ENCODE data around the gene FKBP8.
A peak's percentile ranks its signal among the peaks of the same experiment; 100 is the strongest.
"Not testable (repeated sequence)": the region's sequence is repeated elsewhere in the genome, so short reads cannot be mapped to it uniquely, and the experiment has no call there.

The FKBP8 gene

DNA sequence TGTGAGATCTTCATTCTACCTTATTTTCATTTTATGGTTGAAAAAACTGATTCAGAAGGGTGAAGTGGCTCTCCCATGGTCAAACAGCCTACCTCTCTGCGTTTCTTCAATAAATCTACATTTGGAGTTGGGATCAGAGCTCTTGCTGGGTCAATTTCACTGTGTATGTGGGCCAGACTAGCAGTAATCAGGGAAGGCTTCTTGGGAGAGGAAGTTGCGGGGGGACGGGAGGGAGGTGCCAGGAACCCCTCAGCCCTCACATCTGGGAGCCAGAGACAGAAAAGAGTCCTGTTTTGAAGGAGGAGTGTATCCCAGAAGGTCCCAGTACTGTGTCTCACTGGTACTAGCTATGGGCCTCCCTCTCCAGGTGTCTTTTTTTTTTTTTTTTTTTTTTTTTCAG lies 15.2 kb upstream of the FKBP8 start:
- DNase-seq (ENCODE audit: low spot score): no peak

DNA sequence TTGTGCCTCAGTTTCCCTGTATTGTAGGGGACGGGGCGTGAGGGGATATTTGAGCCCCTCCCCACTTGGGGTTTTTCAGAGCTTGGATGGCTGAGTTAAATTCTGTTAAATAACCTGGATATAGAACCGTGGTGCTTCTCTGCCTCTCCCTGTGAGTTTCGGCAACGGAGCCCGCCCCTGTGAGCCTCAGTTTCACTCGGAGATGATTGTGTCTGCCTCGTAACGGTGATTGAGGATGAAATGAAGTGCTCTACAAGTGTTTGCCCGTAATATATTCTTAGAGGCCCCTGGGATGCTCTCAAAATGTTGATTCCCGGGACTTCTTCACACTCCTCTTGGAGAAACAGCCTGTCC lies 14.8 kb upstream of the FKBP8 start:
- DNase-seq (ENCODE audit: low spot score): no peak

DNA sequence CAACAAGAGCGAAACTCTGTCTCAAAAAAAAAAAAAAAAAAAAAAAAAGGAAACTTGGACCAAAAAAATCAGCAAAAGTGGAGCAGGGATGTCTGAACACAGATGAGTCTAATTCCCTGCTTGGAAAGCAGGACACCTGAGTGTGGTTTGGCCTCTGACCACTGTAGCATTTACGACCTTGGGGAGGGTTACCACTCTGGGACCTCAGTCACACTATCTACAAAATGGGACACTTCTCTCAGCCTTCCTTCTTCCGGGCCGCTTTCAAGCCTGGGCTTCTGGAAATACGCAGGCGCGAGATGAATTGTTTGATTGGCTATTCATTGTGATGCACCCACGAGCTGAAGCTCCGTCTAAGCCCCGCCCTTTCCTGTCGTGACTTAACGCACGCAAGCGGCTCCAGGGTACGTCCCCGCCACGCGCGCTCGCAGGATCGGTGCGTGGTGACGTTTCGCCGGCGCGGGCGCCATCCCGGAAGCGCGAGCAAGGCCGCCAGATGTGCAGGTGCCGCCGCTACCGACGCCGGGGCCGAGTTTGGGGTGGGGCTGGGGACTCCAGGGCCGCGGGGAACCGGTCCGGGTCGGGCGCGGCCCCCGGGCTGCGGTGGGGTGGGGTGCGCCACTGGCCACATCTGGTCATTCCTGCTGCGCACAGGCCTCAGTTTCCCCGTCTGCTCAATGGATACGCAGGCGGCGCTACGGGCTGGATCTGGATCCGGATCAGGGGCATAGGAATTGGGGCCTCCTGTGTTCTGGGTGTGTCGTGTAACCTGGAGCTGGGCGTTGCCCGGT lies 14.2 kb upstream of the FKBP8 start, which contains the start of gene KXD1:
Gene KXD1 (plus strand): TSS at position 460 of the 791 bp plus-strand sequence. CDS start 4,187 bp downstream, outside the sequence.
- peak; percentile 88 for DNase-seq (ENCODE audit: low spot score)

DNA sequence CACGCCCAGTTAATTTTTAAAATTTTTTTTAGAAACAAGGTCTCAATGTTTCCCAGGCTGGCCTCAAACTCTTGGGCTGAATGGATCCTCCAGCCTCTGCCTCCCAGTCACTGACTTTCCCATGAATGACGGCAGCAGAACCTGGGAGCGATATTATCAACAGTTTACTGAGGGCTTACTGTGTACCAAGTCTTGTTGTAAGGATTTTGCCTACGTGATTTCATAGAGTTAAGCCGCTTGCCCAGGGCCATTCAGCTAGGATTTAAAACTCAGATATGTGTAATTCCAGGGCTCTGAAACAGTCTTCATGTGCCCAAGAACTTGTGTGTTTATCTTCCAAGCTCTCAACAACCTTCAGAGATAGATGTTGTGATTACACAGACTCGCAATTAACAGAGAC lies 8.3 kb upstream of the FKBP8 start:
- no peak for DNase-seq (ENCODE audit: low spot score)

DNA sequence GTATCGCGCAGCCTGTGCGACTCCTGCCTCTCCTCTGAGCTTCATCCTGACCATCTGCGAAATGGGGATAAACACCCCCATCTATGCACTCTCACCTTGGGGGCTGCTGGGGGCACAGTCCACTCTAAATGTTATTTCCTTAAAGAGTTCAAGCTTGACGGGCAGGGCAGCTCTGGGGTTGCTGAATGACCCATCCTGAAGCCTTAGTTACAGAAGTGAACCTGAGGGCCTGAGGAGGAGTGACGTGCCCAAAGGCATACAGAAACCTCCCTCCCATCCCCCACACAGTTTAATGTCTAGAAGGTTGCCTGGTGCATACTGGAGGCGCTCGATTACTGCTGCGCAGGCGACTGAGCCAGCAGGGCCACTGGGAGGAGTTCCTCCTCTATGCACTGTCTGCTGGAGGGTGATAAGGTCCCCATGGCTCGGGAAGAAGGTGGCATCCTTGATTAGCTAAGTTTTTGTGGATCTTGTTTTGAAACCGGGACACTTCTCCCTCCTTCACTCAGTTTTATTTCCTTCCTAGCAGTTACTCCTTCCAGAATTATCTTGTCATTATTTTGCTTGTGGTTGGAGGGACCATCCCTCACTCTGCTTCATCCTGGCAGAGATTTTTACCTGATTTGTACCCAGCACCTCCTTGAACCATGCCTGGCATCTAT lies 572 bp upstream of the FKBP8 start:
- peak; percentile 62 for DNase-seq (ENCODE audit: low spot score)

DNA sequence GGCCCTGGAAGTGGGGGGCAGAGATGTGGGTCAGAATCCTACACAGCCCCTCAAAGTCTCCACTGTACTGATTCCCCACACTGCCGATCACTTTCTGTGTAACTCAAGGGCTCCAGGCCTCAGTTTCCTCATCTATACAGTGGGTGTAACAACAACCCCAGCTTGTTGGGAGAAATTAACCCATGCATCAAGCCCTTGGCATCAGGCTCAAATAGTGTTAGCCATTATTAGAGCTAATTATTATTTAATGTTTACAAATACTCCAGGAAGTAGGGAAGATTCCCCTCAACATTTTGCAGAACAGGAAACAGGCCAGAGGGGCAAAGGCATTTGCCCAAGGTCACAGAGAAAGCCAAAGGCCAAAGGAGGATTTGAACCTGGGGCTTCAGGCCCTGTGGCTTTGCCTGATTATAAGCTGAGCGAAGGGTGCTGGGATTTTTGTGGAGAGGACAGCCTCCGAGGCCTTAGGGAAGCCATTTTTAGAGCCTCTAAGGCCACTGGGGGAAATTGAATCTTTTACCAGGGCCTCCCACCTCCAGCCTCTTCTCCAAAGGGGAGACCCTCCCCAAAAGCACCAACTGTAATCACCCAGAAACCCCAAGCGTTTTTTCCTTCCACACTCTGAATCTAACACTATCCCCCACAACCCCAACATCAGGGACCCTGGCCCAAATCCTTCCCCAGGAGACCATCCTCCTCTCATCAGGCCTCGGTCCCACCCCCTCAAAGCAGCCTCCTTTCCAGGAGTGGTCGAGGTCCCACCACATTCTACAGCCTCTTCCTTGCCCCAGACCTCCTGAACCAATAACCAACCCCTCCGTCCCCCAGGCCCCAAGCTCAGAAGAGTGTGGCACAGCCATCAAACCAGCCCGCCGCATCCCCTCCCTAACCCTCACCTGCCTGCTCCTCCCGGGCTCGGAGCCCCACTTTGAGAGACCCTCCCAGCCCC lies 1.1 kb downstream of the FKBP8 start:
- DNase-seq (ENCODE audit: low spot score): peak; percentile 59

DNA sequence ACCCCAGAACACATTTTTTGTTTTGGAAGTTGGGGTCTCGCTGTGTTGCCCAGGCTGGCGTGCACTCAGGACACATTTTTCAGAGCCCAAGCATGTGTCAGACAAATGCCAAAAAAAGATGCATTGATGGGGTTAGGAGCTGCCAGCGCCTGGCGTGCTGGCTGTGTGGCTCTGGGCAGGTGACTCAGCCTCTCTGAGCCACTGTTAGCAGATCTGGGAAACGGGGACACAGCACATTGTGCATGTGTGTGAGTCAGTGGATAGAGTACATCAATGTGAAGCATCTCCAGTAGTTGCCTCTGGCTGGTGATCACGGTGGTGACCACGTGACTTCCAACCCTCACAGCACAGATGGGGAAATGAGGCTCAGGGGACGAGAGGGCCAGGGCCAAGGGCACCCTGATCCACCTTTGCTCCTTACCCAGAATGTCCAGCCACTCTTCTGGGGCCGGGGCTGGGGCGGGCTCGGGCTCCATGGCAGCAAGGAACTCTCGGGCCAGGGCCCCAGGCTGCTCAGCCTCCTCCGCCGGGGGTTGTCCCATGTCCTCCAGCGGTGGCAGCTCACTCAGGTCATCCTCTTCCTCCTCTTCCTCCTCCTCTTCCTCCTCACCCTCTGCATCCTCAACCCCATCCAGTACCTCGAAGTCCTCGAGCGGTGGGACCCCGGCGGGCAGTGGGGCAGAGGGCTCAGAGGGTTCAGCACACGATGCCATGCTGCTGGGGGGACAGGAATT lies 1.9 kb downstream of the FKBP8 start:
- DNase-seq (ENCODE audit: low spot score): no peak

DNA sequence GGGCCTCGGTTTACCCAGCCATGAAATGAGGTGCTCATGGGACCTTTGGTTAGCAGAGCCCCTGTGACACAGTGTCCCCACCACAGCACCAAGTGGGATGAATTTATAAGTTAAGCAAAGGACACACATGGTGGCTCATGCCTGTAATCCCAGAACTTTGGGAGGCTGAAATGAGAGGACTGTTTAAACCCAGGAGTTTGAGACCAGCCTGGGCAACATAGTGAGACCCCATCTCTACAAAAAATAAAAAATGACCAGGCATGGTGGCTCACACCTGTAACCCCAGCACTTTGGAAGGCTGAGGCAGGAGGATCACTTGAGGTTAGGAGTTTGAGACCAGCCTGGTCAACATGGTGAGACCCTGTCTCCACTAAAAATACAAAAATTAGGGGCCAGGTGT lies 3.2 kb downstream of the FKBP8 start:
- not testable (repeated sequence) for DNase-seq (ENCODE audit: low spot score)

DNA sequence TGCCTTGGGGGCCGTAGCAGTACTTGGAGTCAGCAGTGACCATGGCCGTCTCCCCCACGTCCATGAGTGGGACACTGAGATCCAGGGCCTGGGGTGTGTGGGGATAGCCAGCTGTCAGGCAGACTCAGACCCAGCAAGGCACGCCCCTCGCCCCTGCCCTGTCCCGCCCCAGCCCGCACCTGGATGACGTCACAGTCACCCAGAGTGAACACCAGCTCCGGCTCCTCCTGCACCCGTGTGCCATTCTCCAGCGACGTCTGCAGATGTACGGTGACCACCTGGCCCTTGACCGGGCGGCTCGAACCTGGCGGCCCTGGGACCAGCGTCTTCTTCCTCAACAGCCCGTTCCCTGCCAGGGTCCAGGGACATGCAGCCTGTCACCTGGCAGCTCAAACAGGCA lies 4.0 kb downstream of the FKBP8 start:
- no peak for DNase-seq (ENCODE audit: low spot score)

DNA sequence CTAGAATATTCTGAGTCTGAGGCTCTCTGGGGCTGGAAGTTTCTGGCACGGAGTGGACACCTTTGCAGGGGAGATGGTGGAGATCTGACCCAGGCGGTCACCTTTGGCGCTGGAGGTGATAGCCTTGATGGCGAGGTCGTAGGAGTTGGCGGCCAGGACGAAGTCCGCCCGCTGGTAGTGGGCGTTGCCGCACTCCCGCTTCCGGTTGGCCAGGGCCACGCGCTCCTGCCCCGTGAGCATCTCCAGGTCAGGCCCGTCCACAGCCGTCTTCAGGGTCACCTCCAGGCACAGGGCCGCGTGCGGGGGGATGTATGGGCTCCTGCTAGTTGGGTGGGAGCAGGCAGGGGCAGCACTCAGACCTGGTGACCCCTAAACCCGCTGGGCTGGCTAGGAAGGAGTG lies 5.3 kb downstream of the FKBP8 start:
- no peak for DNase-seq (ENCODE audit: low spot score)

DNA sequence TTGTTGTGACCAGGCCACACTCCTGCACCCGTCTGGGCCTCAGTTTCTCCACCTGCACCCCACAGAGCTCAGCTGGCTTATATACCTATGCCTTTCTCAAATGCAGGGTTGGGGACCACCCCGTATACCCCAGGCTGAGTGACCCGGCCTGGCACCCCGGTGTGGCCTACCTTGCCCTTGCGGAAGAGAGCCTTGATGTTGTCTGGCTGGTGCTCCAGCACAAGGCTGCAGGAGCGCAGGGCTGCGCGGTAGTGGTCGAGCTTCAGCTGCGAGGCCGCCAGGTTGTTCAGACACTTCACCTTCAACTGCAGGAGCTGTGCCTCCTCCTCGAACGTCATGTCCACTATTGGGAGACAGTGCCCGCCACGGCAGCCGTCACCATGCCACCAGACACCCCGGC lies 5.9 kb downstream of the FKBP8 start:
- no peak for DNase-seq (ENCODE audit: low spot score)

DNA sequence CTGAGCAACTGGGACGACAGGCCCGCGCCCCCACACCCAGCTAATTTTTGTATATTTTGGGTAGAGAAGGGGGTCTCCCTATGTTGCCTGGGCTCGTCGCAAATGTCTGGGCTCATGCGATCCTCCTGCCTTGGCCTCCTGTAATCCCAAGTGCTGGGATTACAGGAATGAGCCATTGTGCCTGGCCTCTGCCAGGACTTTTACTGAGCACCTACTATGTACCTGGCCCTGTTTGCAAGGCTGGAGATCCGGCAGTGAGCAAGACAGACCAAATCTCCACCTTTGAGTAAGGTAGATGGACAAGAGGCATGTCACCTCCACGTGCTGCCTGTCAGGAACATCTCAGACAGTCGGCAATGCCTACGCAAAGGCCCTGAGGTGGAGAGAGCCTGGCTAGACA lies 6.9 kb downstream of the FKBP8 start:
- DNase-seq (ENCODE audit: low spot score): no peak

DNA sequence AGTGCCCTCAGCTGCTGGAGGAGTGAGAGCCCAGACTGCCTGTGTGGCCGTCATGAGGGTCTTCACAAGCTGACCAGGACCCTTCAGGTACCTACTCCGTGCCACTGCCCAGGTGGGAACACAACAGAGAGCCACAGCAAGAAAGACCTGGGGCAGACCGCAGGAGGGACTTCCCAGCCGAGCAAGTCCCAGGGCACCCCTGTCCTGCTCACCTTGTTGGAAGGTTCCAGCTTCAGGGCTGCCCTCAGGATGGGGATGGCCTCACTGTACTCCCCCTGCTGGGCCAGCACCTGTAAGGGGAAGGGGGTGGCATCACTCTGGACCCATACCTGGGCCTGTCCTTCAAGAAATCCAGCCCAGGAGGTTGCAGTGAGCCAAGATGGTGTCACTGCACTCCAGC lies 10.3 kb downstream of the FKBP8 start:
- no peak for DNase-seq (ENCODE audit: low spot score)

DNA sequence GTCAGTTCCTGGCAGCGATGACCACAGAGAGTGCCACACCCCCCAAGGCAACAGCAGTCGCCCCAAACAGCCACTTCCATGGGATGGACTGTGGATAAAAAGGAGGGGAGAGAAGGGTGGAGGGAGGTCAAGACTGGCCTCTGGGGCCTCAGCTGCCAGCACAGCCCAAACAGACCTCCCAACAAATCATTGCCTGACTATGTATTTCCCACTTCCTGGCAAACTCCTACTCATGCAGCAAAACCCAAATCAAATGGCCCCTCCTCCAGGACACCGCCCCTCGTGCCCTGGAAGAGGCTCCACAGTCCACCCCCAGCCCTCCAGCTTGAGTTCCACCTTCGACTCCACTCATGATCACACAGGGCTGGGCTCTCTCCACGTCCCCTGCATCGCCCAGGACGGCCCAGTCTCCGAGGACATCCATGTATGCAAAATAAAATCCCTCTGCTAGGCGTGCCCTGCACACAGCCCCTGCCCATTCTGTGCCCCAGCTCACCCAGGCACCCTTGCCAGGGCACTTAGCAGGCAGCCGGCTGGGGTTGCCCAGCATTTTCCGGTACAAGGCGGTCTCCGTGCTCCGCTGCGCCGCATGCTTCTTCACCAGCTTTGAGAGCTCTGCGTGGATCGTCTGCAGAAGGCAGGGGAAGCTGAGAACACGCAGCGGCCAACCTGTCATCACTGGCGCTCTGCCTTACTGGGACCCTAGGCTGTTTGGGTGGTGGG lies 11.0 kb downstream of the FKBP8 start:
- DNase-seq (ENCODE audit: low spot score): no peak

DNA sequence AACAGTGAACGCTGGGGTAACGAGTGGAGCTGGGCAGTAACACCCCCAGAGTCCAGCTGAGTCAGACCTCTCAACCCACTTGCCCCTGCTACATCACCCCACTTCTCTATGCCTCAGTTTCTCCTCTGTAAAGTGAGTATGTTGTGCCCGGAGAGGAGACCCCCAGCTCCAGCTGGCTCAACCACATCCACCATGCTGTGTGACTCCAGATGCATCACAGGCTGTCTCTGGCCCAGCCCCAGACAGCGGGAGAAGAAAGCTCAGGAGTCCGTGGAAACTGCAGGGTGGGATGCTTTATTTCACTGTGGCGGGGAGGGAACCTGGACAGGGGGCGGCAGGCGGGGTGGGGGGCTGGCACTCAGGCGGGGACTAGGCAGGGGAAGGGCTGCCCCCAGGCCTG lies 11.9 kb downstream of the FKBP8 start:
- DNase-seq (ENCODE audit: low spot score): no peak

DNA sequence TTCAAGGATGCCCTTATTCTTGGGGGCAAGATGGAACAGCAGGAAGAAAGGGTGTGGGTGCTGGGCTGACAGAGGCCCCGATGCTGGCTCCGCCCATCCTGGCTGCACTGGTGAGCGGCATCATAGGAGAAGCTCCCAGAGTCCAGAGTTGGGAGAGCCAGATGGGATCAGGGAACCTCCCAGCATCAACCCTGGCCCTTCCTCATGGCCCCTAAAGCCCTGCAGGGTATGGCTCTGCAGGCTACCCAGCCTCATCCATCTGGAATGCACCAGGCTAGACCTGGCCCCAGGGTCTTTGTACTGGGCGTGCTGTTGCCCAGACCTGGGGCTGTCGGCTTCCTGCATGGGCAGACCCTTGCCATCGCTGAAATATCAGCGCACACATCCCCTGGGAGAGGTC lies 13.6 kb downstream of the FKBP8 start:
- no peak for DNase-seq (ENCODE audit: low spot score)

DNA sequence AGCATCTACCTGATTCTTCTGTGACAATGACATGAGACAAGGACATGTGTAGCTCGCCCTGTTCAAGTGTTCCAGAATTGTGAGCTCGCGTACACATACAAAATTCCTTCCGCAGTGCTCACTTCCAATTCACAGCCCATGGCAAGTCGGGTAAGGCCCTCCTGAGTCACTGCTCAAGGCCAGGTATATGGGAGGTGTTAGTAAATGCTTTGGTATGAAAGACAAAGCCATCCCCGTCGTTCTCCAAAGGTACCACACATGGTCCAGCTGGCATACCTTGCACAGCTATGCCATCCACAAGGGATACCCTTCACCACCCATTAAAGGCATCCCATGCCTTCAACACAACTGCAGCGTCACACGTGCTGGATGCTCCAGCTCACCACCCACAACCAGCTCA lies 17.1 kb downstream of the FKBP8 start:
- no peak for DNase-seq (ENCODE audit: low spot score)

DNA sequence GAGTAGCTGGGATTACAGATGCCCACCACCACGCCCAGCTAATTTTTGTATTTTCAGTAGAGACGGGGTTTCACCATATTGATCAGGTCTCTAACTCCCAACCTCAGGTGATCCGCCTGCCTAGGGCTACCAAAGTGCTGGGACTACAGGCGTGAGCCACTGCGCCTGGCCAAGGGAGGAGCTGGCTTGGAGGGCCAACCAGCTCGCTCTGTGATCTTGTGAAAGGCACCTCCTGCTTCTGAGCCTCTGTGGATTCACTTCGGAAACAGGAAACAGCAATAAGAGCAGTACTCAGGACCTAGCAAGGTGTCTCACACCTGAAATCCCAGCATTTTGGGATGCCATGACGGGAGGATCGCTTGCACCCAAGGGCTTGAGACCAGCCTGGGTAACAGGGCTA lies 19.5 kb downstream of the FKBP8 start:
- no peak for DNase-seq (ENCODE audit: low spot score)

DNA sequence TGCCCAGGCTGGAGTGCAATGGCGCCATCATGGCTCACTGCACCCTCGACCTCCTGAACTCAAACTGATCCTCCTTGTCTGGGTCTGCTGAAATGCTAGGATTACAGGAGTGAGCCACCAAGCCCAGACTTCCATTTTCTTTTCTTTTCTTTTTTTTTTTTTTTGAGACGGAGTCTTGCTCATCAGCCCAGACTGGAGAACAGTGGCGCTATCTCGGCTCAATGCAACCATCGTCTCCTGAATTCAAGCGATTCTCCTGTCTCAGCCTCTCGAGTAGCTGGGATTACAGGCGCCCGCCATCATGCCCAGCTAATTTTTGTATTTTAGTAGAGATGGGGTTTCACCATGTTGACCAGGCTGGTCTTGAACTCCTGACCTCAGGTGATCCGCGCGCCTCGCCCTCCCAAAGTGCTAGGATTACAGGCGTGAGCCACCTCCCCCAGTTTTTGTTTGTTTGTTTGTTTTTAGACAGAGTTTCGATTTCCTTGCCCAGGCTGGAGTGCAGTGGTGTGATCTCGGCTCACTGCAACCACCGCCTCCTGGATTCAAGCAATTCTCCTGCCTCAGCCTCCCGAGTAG lies 20.4 kb downstream of the FKBP8 start:
- DNase-seq (ENCODE audit: low spot score): not testable (repeated sequence)

DNA sequence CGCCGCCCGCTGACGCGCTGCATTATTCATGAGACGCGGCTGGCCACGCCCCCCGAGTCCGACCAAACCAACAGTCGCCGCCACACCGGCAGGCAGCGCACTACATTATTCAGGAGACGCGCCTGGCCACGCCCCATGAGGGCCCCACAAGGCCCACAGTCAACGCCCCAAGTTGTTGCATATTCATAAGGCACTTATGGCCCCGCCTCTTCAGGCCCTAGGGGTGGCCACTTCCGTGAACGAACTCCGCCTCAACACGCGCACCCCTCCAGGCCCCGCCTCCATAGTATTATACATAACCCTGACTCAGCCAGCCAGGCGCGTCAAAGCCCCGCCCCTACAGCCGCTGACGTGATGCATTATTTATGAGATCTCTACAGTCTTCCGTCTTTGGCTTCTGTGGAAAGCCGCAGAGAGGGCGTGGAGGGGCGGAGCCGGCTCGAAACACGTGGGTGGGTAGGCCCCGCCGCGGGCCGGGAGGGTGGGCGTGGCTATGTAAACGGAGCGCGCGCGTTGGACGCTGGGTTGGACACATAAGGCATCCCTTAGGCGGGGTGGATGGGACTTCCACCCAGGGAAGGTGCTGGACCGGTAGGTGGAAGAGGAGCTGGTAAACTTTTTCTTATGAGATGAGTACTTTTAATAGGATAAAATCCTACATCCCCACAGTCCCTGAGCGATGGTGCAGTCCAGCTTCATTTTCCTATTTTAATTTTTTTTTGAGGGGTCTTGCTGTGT lies 21.1 kb downstream of the FKBP8 start:
- peak; percentile 100 for DNase-seq (ENCODE audit: low spot score)
